Neural progenitor cell (in vitro differentiated cells): ENCODE data around the gene TTC39A. TPM values are rescaled to one million over a fixed set of nuclear protein-coding genes. Genes with fewer than 3 reads are reported as not detected.

Experiments
- DNase-seq: peaks from one replicate; pipeline ENCODE4 v3.0.0-alpha.2; 2016; ENCODE audit warnings: low spot score
- H2AFZ ChIP-seq: fragments of 200-600 bp; sonication (generic); replicated peaks from 2 replicates; pipeline ENCODE4 v1.6.1; 2016; ENCODE audit warnings: antibody characterized with exemption
- H3F3A ChIP-seq: fragments of 200-600 bp; sonication (generic); 2 replicates; pipeline ENCODE4 v1.6.1; 2016; ENCODE audit warnings: antibody characterized with exemption, low read depth
- H3K27ac ChIP-seq: fragments of 200-600 bp; sonication (generic); 2 replicates; pipeline ENCODE4 v1.5.1; 2016; ENCODE audit warnings: mild to moderate bottlenecking
- H3K27me3 ChIP-seq: fragments of 200-600 bp; sonication (generic); 2 replicates; pipeline ENCODE4 v1.6.1; 2016; ENCODE audit warnings: mild to moderate bottlenecking, moderate library complexity
- H3K36me3 ChIP-seq: fragments of 200-600 bp; sonication (generic); 2 replicates; pipeline ENCODE4 v1.5.1; 2016
- H3K4me1 ChIP-seq: fragments of 200-600 bp; sonication (generic); 2 replicates; pipeline ENCODE4 v1.6.1; 2016; ENCODE audit warnings: mixed run types
- H3K4me2 ChIP-seq: fragments of 200-600 bp; sonication (generic); 2 replicates; pipeline ENCODE4 v1.6.1; 2016
- H3K4me3 ChIP-seq: fragments of 200-600 bp; sonication (generic); 2 replicates; pipeline ENCODE4 v1.5.1; 2016
- H3K79me2 ChIP-seq: fragments of 200-600 bp; sonication (generic); 2 replicates; pipeline ENCODE4 v1.6.1; 2016; ENCODE audit warnings: low read depth
- H3K9ac ChIP-seq: fragments of 200-600 bp; sonication (generic); 2 replicates; pipeline ENCODE4 v1.6.1; 2016
- H3K9me3 ChIP-seq: fragments of 200-600 bp; sonication (generic); 2 replicates; pipeline ENCODE4 v1.5.1; 2016; ENCODE audit warnings: low read depth
- H4K20me1 ChIP-seq: fragments of 200-600 bp; sonication (generic); 2 replicates; pipeline ENCODE4 v1.6.1; 2016; ENCODE audit warnings: low read depth
- H3K27ac Mint-ChIP-seq: 3 replicates; pipeline ENCODE4 v1.8.0; 2021; ENCODE audit warnings: mixed read lengths
- H3K27me3 Mint-ChIP-seq: 2 replicates; pipeline ENCODE4 v1.8.0; 2022; ENCODE audit warnings: low read depth, mild to moderate bottlenecking, inconsistent platforms, moderate library complexity, mixed read lengths; ENCODE audit not compliant: insufficient read depth
- H3K36me3 Mint-ChIP-seq: 3 replicates; pipeline ENCODE4 v1.8.0; 2021; ENCODE audit warnings: mixed read lengths
- H3K4me1 Mint-ChIP-seq: 3 replicates; pipeline ENCODE4 v1.8.0; 2021; ENCODE audit warnings: mixed read lengths
- H3K4me3 Mint-ChIP-seq: 3 replicates; pipeline ENCODE4 v1.8.0; 2021; ENCODE audit warnings: mild to moderate bottlenecking, moderate library complexity, mixed read lengths
- H3K9me3 Mint-ChIP-seq: 3 replicates; pipeline ENCODE4 v1.8.0; 2020; ENCODE audit warnings: mixed read lengths
- CTCF ChIP-seq: fragments of 200-600 bp; sonication (generic); IDR thresholded peaks from 2 replicates; pipeline ENCODE4 v1.5.1; 2017; ENCODE audit warnings: antibody characterized with exemption, mild to moderate bottlenecking
- EZH2 ChIP-seq: fragments of 200-600 bp; sonication (generic); IDR thresholded peaks from 2 replicates; pipeline ENCODE4 v1.6.1; 2017; ENCODE audit warnings: antibody characterized with exemption, mild to moderate bottlenecking, moderate library complexity
- EZH2phosphoT487 ChIP-seq: fragments of 200-600 bp; sonication (generic); IDR thresholded peaks from 2 replicates; pipeline ENCODE4 v1.6.1; 2017; ENCODE audit warnings: antibody characterized with exemption
- total RNA-seq: library from RNA; depleted of rRNA; stranded (reverse); fragments of >200 nt; gene quantifications from 2 replicates; pipeline ENCODE4 v1.2.3, GENCODE V29; 2015; ENCODE audit warnings: low replicate concordance

The TTC39A gene
- total RNA-seq, 1 donor from 2014 or later, result 0.94 TPM

GRCh38 chr1:51249445-51249844 is 80.9 kb downstream of the TTC39A start:
- H2AFZ ChIP-seq, result no peak overlapping the region
- Mint-ChIP-seq H3K36me3 (peaks cover 8% of the 10 kb centered on the region), H3K27me3 (no peaks in the 10 kb centered on the region), H3K9me3 (peaks cover 5% of the 10 kb centered on the region), H3K4me1 (no peaks in the 10 kb centered on the region), H3K27ac (no peak overlapping the region), H3K4me3 (no peak overlapping the region)
- TF ChIP-seq EZH2phosphoT487, result no peak
- TF ChIP-seq EZH2, result no peak
- no peak for TF ChIP-seq CTCF
- no peak for DNase-seq
- H3K4me1 ChIP-seq, result no peaks in the 10 kb centered on the region
- no peaks in the 10 kb centered on the region for H3F3A ChIP-seq
- no peaks in the 10 kb centered on the region for H3K27me3 ChIP-seq
- peaks cover 99% of the 10 kb centered on the region for H3K79me2 ChIP-seq
- H3K9me3 ChIP-seq, result no peaks in the 10 kb centered on the region
- peaks cover 68% of the 10 kb centered on the region for H4K20me1 ChIP-seq
- no peak overlapping the region for H3K4me2 ChIP-seq
- H3K4me3 ChIP-seq, result no peak overlapping the region
- H3K36me3 ChIP-seq, result no peaks in the 10 kb centered on the region
- no peak overlapping the region for H3K27ac ChIP-seq
- H3K9ac ChIP-seq, result no peak overlapping the region

GRCh38 chr1:51247499-51247898 is 82.9 kb downstream of the TTC39A start:
- H2AFZ ChIP-seq, result no peak overlapping the region
- no peaks in the 10 kb centered on the region for H3K4me1 Mint-ChIP-seq
- peaks cover 14% of the 10 kb centered on the region for H3K36me3 Mint-ChIP-seq
- H3K27me3 Mint-ChIP-seq, result no peaks in the 10 kb centered on the region
- H3K27me3 ChIP-seq, result no peaks in the 10 kb centered on the region
- DNase-seq, result no peak
- H3K9me3 Mint-ChIP-seq, result peaks cover 3% of the 10 kb centered on the region
- peaks cover 71% of the 10 kb centered on the region for H4K20me1 ChIP-seq
- H3K4me3 Mint-ChIP-seq, result no peak overlapping the region
- no peaks in the 10 kb centered on the region for H3K36me3 ChIP-seq
- no peak overlapping the region for H3K4me3 ChIP-seq
- H3K4me1 ChIP-seq, result peaks cover 2% of the 10 kb centered on the region
- no peak overlapping the region for H3K9ac ChIP-seq
- peaks cover 100% of the 10 kb centered on the region for H3K79me2 ChIP-seq
- no peaks in the 10 kb centered on the region for H3F3A ChIP-seq
- TF ChIP-seq CTCF (no peak), EZH2phosphoT487 (no peak), EZH2 (no peak)
- H3K9me3 ChIP-seq, result no peaks in the 10 kb centered on the region
- H3K27ac Mint-ChIP-seq, result no peak overlapping the region
- no peak overlapping the region for H3K4me2 ChIP-seq
- no peak overlapping the region for H3K27ac ChIP-seq

GRCh38 chr1:51247022-51247421 is 83.3 kb downstream of the TTC39A start:
- H3K4me2 ChIP-seq, result no peak overlapping the region

More at GRCh38 chr1:51247022-51247421, 83.3 kb downstream of the TTC39A start:
- Mint-ChIP-seq H3K9me3 (peaks cover under 1% of the 10 kb centered on the region), H3K27ac (no peak overlapping the region), H3K4me3 (no peak overlapping the region), H3K36me3 (peaks cover 12% of the 10 kb centered on the region), H3K4me1 (no peaks in the 10 kb centered on the region), H3K27me3 (no peaks in the 10 kb centered on the region)
- H3K79me2 ChIP-seq, result peaks cover 100% of the 10 kb centered on the region
- peaks cover 72% of the 10 kb centered on the region for H4K20me1 ChIP-seq
- H3K9me3 ChIP-seq, result no peaks in the 10 kb centered on the region
- DNase-seq, result no peak
- no peaks in the 10 kb centered on the region for H3F3A ChIP-seq
- H2AFZ ChIP-seq, result no peak overlapping the region
- no peaks in the 10 kb centered on the region for H3K36me3 ChIP-seq
- no peak overlapping the region for H3K27ac ChIP-seq
- TF ChIP-seq CTCF (no peak), EZH2 (no peak), EZH2phosphoT487 (no peak)
- peaks cover 4% of the 10 kb centered on the region for H3K4me1 ChIP-seq
- no peak overlapping the region for H3K9ac ChIP-seq
- H3K4me3 ChIP-seq, result no peak overlapping the region
- no peaks in the 10 kb centered on the region for H3K27me3 ChIP-seq
